Astrocyte (in vitro differentiated cells and primary cell): ENCODE data around the gene DISP1.

ENCODE experiments used
- EZH2 ChIP-seq: IDR thresholded peaks from 2 replicates; pipeline ENCODE4 v1.6.1; 2012; ENCODE audit warnings: mild to moderate bottlenecking, low read length, inconsistent platforms; ENCODE audit not compliant: insufficient read depth
- TF ChIP-seq, protein P1 (sequence below): IDR thresholded peaks from 2 replicates; pipeline ENCODE4 v1.5.1; 2011; ENCODE audit warnings: low read depth, mild to moderate bottlenecking, inconsistent platforms, low read length, moderate library complexity; ENCODE audit not compliant: insufficient read depth

DNA sequence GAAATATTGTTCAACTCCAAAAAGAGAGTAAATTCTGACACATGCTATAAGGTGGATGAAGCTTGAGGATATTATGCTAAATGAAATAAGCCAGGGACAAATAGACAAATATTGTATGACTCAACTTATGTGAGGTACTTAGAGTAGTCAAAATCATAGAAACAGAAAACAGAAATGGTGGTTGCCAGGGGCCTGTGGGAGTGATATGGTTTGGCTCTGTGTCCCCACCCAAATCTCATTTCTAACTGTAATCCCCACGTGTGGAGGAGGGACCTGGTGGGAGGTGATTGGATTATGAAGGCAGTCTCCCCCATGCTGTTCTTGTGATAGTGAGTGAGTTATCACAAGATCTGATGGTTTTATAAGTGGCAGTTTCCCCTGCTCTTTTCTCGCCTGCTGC lies 24.7 kb upstream of the DISP1 start:
- TF ChIP-seq EZH2: no peak
- TF ChIP-seq, protein P1, sequence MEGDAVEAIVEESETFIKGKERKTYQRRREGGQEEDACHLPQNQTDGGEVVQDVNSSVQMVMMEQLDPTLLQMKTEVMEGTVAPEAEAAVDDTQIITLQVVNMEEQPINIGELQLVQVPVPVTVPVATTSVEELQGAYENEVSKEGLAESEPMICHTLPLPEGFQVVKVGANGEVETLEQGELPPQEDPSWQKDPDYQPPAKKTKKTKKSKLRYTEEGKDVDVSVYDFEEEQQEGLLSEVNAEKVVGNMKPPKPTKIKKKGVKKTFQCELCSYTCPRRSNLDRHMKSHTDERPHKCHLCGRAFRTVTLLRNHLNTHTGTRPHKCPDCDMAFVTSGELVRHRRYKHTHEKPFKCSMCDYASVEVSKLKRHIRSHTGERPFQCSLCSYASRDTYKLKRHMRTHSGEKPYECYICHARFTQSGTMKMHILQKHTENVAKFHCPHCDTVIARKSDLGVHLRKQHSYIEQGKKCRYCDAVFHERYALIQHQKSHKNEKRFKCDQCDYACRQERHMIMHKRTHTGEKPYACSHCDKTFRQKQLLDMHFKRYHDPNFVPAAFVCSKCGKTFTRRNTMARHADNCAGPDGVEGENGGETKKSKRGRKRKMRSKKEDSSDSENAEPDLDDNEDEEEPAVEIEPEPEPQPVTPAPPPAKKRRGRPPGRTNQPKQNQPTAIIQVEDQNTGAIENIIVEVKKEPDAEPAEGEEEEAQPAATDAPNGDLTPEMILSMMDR: no peak
